SU-DHL-6 (cell line): Measurements from ENCODE around the gene LRRK2.

Experiments used
- EZH2phosphoT487 ChIP-seq: fragments of 200-600 bp; sonication (generic), shearing (Covaris generic); conservative IDR thresholded peaks from 2 replicates; pipeline ENCODE4 v1.6.1; 2018; ENCODE audit warnings: mild to moderate bottlenecking, antibody characterized with exemption, low read length, moderate library complexity, mixed read lengths
- TF ChIP-seq, protein P1 (sequence below): fragments of 200-600 bp; sonication (generic); IDR thresholded peaks from one replicate; pipeline ENCODE4 v1.5.1; 2017; ENCODE audit warnings: antibody characterized with exemption, mild to moderate bottlenecking, low read length, moderate library complexity; ENCODE audit not compliant: insufficient read depth, poor library complexity, severe bottlenecking

DNA sequence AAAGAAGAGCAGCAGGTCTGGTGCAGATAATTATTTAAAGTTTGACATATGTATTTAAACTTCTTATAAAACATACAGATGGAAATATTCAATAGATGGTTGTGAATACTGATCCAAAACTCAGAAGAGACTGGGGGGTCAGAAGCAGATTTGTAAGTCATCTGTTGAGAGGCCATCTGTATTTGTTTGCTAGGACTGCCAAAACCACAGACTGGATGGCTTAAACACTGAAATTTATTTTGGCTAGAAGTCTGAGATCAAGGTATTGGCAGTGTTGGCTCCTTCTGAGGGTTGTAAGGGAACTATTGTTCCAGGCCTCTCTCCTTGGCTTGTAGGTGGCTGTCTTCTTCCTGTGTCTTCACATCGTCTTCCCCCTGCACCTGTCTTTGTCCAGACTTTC lies 153.9 kb downstream of the LRRK2 start:
- TF ChIP-seq, protein P1, sequence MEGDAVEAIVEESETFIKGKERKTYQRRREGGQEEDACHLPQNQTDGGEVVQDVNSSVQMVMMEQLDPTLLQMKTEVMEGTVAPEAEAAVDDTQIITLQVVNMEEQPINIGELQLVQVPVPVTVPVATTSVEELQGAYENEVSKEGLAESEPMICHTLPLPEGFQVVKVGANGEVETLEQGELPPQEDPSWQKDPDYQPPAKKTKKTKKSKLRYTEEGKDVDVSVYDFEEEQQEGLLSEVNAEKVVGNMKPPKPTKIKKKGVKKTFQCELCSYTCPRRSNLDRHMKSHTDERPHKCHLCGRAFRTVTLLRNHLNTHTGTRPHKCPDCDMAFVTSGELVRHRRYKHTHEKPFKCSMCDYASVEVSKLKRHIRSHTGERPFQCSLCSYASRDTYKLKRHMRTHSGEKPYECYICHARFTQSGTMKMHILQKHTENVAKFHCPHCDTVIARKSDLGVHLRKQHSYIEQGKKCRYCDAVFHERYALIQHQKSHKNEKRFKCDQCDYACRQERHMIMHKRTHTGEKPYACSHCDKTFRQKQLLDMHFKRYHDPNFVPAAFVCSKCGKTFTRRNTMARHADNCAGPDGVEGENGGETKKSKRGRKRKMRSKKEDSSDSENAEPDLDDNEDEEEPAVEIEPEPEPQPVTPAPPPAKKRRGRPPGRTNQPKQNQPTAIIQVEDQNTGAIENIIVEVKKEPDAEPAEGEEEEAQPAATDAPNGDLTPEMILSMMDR = no peak
- TF ChIP-seq EZH2phosphoT487 = no peak
